HG03565 (cell line): ENCODE measurements around the gene SYK.
"Not testable (repeated sequence)": the region's sequence is repeated elsewhere in the genome, so short reads cannot be mapped to it uniquely, and the experiment has no call there.

Source experiments
- ATAC-seq: cut with Tn5 transposase; IDR thresholded peaks from one replicate; pipeline ENCODE4 v1.9.1; 2021; ENCODE audit warnings: mild to moderate bottlenecking, moderate library complexity; ENCODE audit not compliant: unreplicated experiment

The SYK gene

GRCh38 chr9:90872835-90873294, 71.2 kb downstream of the SYK start:
- no peak for ATAC-seq

GRCh38 chr9:90873422-90873821, 71.8 kb downstream of the SYK start:
- no peak for ATAC-seq

GRCh38 chr9:90874194-90874593, 72.6 kb downstream of the SYK start:
- ATAC-seq = no peak

DNA sequence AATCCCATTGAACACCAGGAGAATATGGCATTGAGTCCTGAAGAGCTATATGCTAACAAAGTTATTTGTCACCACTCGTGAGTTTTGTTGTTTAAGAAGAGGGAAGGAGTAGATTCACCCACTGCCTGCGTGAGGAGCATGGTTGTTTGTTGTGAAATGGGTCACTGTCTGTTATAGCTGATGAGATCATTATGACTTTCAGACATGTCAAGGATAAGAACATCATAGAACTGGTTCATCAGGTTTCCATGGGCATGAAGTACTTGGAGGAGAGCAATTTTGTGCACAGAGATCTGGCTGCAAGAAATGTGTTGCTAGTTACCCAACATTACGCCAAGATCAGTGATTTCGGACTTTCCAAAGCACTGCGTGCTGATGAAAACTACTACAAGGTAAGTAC, 76.9 kb downstream of the SYK start:
- no peak for ATAC-seq

GRCh38 chr9:90880066-90880465, 78.4 kb downstream of the SYK start:
- ATAC-seq = no peak

GRCh38 chr9:90880669-90881068, 79.0 kb downstream of the SYK start:
- no peak for ATAC-seq

- ATAC-seq = no peak
These were observed 80.0 kb downstream of the SYK start for GRCh38 chr9:90881648-90882047.

DNA sequence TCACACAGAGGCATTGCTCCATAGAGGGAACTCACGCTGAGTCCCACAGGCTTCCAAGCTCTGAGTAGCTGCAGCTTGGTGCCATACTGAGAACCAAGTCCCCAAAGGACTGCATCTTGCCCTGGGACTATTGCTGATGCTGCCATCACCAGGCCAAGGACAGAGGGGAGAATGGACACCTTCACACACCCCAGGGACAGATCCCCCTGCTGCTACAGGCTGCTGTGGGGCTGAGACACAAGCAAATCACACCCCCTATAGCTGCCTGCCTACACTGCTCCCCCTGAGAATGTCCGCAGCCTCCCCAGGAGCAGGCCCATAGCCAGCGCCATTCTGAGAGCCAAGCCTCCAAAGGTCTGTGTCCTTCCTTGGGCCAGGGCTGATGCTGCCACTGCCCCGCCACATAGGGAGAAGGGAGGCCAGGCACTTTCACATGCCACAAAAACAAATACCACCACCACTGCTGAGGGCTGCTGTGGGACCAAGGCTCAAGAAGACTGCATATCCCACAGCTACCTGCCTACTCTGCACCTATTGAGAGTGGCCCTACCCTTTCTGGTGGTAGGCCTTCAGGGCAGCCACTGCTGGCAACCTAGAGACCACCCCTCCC, 81.5 kb downstream of the SYK start:
- ATAC-seq = no peak

DNA sequence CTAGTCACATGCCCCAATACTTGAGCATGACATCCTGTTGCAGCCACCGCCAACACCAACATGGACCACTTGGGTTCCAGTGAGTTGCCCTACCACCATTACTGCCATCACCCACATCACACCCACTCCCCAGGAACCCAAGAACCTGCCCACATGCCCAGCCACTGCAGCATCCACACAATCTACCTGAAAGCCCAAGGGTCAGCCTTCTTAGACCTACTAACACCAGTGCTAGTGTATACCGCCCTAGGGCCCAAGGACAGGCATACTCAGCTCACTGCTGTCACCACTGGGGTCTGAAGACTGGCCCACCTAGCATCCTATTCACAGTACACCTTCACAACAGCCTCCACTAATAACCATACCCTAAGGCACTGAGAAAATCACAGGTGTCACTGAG, 82.0 kb downstream of the SYK start:
- no peak for ATAC-seq

GRCh38 chr9:90884178-90884577, 82.6 kb downstream of the SYK start:
- ATAC-seq = no peak

DNA sequence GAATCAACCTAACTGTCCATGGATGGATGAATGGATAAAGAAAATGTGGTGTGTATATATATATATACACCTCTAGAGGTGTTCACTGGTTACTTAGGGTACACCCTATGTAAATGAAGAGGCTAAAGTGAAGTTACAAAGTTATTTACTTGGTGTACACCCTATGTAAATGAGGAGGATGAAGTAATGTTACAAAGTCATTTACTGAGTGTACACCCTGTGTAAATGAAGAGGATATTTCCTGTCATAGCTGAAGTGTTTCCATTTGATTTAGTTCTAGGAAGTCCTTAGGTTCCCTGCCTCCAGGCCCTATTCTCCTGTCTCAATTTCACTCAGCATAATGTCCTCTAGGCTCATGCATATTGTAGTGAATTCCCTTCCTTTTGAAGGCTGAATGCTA, 85.2 kb downstream of the SYK start:
- ATAC-seq = not testable (repeated sequence)

DNA sequence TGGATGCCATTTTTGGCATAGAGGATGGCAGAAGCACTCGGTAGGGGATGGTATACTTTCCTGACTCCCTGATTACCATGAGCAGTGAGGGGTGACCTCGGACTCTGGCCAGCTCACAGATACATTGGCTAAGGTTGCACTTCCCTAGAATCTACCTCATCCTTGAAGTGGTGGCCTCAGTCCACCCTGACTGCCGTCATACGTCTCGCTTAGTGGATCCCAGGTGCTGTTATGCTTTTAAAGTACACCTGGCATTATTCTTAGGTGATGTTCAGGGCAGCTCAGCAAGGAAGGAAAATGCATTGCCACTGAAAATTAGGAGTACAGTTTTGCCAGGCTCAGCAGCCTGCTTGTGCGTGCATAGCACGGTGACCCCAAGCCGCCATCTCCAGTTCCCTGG, 87.3 kb downstream of the SYK start:
- no peak for ATAC-seq

DNA sequence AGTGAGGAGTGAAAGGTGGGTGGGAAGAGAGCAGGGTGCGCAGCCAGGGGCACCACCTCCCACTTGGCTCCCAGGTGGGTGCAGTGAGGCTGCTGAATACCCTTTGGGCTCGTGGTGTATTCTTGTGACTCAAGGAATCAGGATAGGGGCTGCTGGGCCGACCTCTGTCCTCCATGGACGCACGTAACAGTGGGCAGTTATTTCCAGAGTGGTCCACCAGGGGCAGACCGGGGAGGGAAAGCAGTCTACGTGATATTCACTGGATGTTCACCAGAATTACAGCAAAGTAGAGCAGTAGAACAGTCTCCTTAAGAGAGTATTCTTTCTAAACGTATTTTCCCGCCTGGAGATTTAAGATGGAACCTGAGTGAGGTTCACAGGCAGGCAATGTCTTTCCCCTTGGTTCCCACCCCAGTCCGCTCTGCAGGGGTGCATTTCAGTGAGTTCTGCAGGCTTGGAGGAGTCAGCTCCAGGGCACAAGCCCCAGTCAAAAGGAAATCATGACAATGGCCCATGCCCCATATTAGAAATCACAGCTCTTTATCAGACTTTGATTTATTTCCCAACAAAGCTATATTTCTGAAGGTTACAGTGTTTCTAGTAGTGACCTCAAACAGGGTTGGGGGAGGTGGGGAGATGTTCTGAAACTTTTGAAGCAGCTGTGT, 88.7 kb downstream of the SYK start:
- no peak for ATAC-seq

DNA sequence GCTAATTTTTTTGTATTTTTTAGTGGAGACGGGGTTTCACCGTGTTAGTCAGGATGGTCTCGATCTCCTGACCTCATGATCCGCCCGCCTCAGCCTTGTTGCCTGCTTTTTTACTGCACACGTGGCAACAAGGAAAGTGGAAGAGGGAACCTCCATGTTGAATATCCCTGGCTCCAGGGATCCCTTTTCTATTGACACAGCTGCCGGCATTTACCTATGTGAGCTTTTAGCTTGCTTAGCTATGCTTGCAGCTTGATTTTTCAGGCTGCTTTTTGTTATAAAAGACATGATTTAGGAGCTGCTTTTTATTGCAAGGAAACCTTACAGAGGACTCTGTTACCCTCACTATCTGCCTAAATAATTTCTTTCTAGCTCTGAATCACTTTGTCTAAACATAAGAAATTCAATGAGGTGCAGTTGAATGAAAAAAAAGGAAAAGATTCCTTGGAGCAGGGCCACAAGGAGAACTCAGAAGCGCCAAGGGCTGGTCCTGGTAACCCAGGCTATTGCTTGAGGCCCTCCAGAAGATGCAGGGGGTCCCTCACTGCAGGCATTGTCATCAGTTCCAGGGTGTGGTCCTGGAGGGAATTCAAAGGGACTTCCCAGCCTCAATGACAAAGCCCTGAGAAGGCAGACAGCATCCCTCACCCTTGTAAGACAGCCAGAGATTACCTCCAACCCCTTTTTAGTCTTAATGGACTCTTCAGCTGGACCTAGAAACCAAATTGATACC, 89.9 kb downstream of the SYK start:
- no peak for ATAC-seq

DNA sequence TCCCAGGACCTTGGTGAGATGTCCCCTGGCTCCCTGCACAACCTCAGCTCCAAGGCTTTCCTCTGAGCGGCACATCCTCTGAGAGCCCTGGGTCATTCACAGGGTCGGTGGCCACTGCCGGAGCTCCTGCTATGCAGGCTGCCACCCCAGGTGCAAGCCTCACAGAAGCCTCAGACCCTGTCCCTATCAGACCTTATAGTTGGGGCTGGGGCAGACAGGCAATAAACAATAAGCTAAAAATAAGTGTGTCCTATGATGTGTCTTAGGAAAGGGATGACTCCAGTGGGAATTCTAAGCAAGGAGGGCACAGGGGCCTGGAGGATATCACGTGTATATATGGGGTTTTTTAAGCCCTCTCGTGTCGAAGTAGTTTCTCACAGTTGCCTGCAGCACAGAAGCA, 91.3 kb downstream of the SYK start:
- ATAC-seq = no peak

DNA sequence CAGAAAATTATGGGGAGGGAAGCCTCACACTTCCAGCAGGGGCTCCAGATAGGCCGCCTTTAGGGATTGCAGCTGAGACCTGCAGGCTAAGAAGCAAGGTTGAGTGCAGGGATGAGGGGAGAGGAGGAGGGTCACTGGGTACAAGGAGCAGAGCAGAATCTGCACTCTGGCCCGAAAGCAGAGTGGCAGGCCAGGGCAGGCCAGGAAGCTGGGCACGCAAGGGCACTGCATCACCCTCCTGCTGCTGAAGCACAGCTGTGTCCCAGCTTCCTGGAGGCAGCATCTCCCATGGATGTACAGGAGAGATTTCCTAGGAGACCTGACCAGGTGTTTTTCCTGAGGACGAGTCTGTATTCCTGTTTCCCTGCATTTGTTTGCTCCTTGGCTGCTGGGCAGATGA, 92.1 kb downstream of the SYK start:
- ATAC-seq = no peak

GRCh38 chr9:90894986-90895687, 93.5 kb downstream of the SYK start:
- ATAC-seq = no peak

- no peak for ATAC-seq
These were observed 94.2 kb downstream of the SYK start for GRCh38 chr9:90895786-90896185.

DNA sequence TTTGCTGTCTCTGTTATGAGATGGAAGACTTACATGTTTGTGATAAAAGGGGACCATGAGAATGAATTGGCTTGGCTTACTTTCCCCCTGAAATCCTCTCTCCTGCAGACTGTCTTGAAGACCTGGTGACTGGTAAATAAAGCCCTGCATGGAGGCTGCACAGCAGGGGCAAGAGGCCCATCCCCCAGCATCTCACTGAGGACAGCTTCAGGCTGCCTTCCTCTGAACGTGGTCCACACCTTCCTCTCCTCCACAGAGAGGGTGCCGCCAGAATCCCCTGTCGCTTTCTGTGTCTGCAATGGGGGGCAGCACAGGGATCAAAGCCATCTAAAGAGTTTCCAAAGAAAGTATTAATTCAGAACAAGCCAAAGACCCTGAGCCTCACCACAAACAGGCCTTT, 94.6 kb downstream of the SYK start:
- ATAC-seq = no peak

DNA sequence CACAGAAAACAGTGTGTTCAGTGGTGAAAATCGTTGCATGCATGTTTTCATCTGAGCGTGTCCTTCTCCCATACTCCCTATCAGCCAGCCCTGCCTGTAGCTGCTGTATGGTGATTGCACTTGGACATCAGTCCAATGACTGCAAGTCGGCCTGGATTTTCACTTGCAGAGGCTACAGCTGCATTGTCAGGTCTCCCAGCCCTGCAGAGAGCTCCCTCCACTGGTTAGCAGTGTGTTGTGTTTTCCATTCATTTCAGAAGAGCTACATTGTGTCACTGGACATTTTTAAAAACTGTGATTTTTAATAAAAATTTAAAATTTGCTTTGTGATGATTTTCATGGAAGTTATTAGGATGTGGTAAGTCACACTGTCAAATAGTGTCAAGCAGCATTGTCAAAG, 96.6 kb downstream of the SYK start:
- no peak for ATAC-seq

DNA sequence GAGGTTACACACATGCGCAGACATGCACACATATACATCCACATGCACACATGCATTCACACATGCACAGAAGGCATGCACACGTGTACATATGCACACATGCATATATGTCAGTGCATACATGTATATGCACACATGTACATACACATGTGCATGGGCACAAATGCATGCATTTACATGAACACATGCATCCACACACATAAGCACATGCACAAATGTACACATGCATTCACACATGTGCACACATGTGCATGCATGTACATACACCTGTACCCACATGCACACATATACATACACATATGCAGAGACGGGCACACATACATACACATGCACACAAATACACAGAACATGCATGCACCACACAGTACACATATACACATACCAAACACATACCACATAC, 97.7 kb downstream of the SYK start:
- ATAC-seq = no peak

DNA sequence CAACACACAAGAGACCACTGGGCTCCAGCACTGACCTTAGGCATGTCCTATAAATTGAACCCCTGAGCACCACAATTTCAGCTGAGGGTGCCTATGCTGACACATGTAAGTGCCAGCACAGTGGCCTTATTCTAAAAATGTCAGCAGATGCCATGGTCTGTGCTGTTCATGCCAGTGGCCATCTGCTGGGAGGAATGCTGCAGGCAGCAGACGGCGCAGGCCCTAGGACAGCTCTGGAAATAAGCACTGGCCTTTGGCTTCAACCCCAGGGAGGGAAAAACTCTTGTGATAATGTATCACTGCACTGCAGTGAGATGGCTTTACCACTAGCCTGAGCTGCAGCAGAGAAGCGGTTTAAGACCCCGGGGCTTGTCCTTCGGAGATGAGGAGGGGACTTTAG, 98.5 kb downstream of the SYK start:
- no peak for ATAC-seq
